Measurements from ENCODE around the gene ABCB6.
A peak's percentile ranks its signal among the peaks of the same experiment; 100 is the strongest.
"Not testable (repeated sequence)": the region's sequence is repeated elsewhere in the genome, so short reads cannot be mapped to it uniquely, and the experiment has no call there.

ABCB6 gene

DNA sequence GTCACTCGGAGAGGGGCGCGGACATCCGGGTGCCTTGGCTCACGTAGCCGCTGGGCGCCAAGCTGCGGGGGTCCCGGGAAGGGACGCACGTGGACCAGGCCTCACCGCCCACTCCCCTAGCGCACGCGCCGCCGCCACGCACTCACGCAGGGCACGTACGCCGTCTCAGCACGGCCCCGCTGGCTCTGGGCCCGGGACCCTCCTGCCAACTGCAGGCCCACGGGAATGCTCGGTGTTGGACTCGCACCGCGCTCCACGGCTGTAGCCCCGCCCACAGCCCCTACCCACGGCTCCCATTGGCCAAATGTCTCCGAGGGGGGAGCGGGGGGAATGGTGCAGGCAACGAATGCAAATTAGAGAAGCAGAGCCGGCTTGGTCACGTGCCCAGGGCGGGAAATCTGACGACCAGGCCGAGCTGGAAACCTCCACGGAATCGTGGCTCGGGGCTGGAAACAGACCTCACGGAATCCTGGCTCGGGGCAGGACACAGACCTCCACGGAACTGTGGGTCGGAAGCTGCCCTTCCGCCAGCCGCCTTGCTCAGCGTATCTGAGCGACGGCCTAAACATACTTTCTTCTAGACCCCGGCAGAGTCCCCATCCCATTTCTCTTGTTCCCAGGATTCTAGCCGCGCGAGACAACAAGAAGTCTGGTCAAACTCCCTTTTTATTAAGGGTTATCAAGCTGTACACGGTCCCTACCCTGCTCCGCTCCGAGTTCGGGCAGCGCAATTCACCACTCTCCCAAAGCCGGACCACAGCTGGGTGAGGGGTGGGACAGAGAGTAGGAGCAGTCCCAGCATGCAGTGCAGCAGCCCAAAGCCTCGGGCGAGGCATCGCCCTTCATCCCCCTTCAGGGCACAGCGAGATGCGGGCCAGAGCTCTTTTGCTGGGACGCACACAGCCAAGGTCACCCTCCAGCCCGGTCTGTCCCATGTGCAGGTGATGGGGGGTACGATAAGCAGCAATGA is at the start of gene ABCB6:
TSS of gene ABCB6 (minus strand) at position 227 of the 970 bp plus-strand sequence. CDS start 285 bp downstream, outside the sequence.
- DNase-seq (ENCODE audit: low read depth, low spot score), result no peak
- POLR2A ChIA-PET, result interaction anchor here (1.0 to 2.7 kb wide), 7 partner anchors 10 to 67 kb away, joined by 3 to 27 read pairs (median 13); partner anchors contain the start of genes ANKZF1, ATG9A, CNPPD1 and DNAJB2
- CTCF ChIA-PET, result interaction anchor here (0.9 to 5.8 kb wide), 13 partner anchors 8 to 81 kb away, joined by 3 to 40 read pairs (median 4); partner anchors contain the start of genes ANKZF1, ATG9A and CNPPD1
- H3K4me3 ChIP-seq (ENCODE audit: low read depth, low read length), result peak within 1 kb of the TSS; percentile 69
- TF ChIP-seq, protein P1, sequence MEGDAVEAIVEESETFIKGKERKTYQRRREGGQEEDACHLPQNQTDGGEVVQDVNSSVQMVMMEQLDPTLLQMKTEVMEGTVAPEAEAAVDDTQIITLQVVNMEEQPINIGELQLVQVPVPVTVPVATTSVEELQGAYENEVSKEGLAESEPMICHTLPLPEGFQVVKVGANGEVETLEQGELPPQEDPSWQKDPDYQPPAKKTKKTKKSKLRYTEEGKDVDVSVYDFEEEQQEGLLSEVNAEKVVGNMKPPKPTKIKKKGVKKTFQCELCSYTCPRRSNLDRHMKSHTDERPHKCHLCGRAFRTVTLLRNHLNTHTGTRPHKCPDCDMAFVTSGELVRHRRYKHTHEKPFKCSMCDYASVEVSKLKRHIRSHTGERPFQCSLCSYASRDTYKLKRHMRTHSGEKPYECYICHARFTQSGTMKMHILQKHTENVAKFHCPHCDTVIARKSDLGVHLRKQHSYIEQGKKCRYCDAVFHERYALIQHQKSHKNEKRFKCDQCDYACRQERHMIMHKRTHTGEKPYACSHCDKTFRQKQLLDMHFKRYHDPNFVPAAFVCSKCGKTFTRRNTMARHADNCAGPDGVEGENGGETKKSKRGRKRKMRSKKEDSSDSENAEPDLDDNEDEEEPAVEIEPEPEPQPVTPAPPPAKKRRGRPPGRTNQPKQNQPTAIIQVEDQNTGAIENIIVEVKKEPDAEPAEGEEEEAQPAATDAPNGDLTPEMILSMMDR (IDR thresholded peaks at IDR 0.05; ENCODE audit: insufficient read depth, low read length, missing control alignments), result no peak

DNA sequence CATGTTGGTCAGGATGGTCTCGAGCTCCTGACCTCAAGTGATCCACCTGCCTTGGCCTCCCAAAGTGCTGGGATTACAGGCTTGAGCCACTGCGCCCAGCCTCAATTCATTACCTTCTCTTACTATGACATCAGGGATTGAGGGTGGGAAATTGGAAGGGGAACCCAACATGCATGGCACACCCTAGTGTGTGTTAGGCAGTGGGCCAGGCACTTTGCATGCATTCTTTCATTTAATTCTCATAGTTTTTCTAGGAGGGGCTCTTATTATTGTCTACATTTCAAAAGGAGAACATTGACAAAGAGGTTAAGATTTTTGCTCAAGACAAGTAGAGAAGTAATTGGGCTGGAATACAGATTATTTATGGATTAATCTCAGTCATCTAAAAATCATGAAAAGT is 49.5 kb upstream of the ABCB6 start:
- CTCF ChIA-PET, result interaction anchor here (0.6 to 21.6 kb wide), 4 partner anchors 10 to 205 kb away, joined by 3 to 691 read pairs (median 13); partner anchors contain the start of gene DNAJB2
- POLR2A ChIA-PET, result no interaction called here
- TF ChIP-seq, protein P1 (IDR thresholded peaks at IDR 0.05; ENCODE audit: insufficient read depth, low read length, missing control alignments), result no peak
- no peak overlapping the region for H3K4me3 ChIP-seq (ENCODE audit: low read depth, low read length)
- DNase-seq (ENCODE audit: low read depth, low spot score), result no peak

DNA sequence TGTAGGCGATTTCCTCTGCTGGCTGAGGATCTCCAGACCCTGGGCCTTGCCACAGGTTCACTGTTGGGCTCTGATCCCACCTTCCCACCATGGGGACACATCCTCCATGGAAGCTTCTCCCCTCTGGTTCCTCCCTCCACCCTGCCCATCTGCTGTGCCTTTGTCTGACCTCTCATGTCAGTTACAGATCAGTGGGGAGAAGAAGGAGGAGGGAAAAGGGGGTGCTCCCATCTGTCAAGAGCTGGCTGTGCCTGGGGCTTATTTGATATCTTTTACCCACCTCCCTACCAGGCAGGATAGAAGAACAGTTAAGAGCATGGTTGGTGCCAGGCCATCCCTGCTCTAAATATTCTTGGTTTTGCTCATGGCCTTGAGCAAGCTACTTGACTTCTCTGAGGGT is 48.1 kb upstream of the ABCB6 start:
- POLR2A ChIA-PET, result no interaction called here
- no peak for DNase-seq (ENCODE audit: low read depth, low spot score)
- no peak overlapping the region for H3K4me3 ChIP-seq (ENCODE audit: low read depth, low read length)
- TF ChIP-seq, protein P1 (IDR thresholded peaks at IDR 0.05; ENCODE audit: insufficient read depth, low read length, missing control alignments), result no peak
- CTCF ChIA-PET, result interaction anchor here (4.3 to 21.6 kb wide), 2 partner anchors 11 to 27 kb away, joined by 23 to 691 read pairs; partner anchors contain the start of gene DNAJB2

DNA sequence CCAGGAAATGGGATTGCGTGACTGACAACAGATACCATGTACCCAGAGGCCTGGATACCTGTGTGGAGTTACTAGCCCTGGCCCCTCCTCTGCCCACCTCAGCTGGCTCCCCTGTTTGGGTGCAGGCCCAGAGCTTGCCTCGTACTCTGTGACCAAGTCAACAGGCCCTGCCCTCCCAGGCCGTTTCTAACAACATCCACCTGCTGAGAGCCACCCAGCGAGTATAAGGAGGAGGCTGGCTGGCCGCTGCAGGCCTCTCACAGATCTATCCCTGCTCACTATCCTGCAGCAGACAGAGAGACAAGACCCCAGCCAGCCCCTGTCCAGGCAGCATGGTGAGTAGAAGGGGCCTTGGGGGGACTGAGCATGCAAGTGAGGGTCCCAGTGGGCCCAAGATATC is 47.5 kb upstream of the ABCB6 start:
- H3K4me3 ChIP-seq (ENCODE audit: low read depth, low read length), result no peak overlapping the region
- ChIA-PET POLR2A (no interaction called here), CTCF (interaction anchor here (1.2 to 21.6 kb wide), 6 partner anchors 8 to 29 kb away, joined by 3 to 691 read pairs (median 12); partner anchors contain the start of gene DNAJB2)
- DNase-seq (ENCODE audit: low read depth, low spot score), result no peak
- TF ChIP-seq, protein P1 (IDR thresholded peaks at IDR 0.05; ENCODE audit: insufficient read depth, low read length, missing control alignments), result no peak

DNA sequence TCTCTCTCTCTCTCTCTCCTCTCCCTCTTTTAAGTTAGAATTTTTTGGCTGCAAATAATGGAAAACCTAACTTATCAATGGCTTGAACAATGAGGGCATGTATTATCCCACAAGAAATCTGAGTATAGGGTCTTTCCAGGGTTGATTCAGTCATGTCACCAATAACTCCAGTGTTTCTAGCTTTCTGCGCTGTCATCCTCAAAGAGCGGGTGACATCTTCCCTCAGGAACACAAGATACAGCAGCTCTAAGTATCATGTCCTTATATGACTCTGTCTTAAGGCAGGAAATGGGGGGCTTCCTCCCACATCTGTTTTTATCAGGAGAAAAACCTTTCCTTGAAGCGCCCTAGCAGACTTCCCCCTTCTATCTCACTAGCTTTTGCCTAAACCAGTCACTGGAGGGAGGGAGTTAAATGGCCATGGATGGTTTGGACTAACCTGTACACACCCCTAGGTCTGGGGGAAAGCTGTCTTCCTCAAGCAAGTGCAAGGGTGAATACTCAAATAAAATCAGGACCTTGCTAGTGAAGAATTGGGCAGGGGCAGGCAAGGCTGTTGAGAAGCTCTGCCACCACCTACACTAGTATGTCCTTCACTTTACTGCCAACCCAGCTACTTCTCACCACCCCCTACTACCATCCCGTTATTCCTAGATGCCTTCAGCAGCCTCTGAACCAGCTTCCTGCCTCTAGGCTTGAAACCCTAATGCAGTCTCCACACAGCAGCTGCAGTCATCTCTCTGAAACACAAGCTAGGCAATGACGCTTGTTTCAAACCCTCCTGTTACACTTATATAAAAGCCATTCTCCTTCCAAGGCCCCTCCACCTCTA is 42.5 kb upstream of the ABCB6 start:
- CTCF ChIA-PET, result interaction anchor here (0.6 to 4.5 kb wide), 10 partner anchors 10 to 102 kb away, joined by 3 to 55 read pairs (median 5); partner anchors contain the start of gene DNAJB2
- no peak for DNase-seq (ENCODE audit: low read depth, low spot score)
- no peak overlapping the region for H3K4me3 ChIP-seq (ENCODE audit: low read depth, low read length)
- POLR2A ChIA-PET, result interaction anchor here (1.3 kb wide), 1 partner anchor 18 kb away, joined by 4 read pairs; the partner anchor contains the start of gene DNAJB2
- TF ChIP-seq, protein P1 (IDR thresholded peaks at IDR 0.05; ENCODE audit: insufficient read depth, low read length, missing control alignments), result no peak

DNA sequence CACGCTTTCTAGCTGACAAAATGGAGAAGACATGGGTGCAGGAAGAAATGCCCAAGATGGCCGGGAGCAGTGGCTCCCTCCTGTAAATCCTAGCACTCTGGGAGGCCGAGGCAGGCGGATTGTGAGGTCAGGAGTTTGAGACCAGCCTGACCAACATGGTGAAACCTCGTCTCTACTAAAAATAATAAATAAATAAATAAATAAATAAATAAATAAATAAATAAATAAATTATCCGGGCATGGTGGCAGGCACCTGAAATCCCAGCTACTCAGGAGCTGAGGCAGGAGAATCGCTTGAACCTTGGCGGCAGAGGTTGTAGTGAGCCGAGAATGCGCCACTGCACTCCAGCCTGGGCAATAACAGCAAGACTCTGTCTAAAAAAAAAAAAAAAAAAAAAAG is 40.2 kb upstream of the ABCB6 start:
- DNase-seq (ENCODE audit: low read depth, low spot score); CTCF ChIA-PET; H3K4me3 ChIP-seq (ENCODE audit: low read depth, low read length); POLR2A ChIA-PET: not testable (repeated sequence)

Measured in AG04449 (cell line).